Osteoblast (primary cell): Measurements from ENCODE around the gene FMO3. TPM values are rescaled to one million over a fixed set of nuclear protein-coding genes. Genes with fewer than 3 reads are reported as not detected.

Experiments used
- DNase-seq: peaks from one replicate; pipeline ENCODE4 v3.0.0; 2011; ENCODE audit warnings: low spot score, mixed read lengths; ENCODE audit not compliant: insufficient read length; ENCODE audit errors: missing footprints
- H2AFZ ChIP-seq: 2 replicates; pipeline ENCODE4 v1.6.0; 2011; ENCODE audit warnings: mild to moderate bottlenecking, low read length
- H3K27ac ChIP-seq: 2 replicates; pipeline ENCODE4 v1.5.1; 2011; ENCODE audit warnings: mild to moderate bottlenecking, low read depth, low read length, moderate library complexity
- H3K27me3 ChIP-seq: 2 replicates; pipeline ENCODE4 v1.6.0; 2012; ENCODE audit warnings: mild to moderate bottlenecking, control low read depth, inconsistent platforms, low read length, moderate library complexity; ENCODE audit not compliant: insufficient read depth
- H3K36me3 ChIP-seq: 2 replicates; pipeline ENCODE4 v1.5.1; 2011; ENCODE audit warnings: mild to moderate bottlenecking, low read length, control low read depth, moderate library complexity; ENCODE audit not compliant: insufficient read depth
- H3K4me1 ChIP-seq: 2 replicates; pipeline ENCODE4 v1.5.1; 2011; ENCODE audit warnings: mild to moderate bottlenecking, low read length, control low read depth, moderate library complexity; ENCODE audit not compliant: insufficient read depth
- H3K4me2 ChIP-seq: 2 replicates; pipeline ENCODE4 v1.6.0; 2011; ENCODE audit warnings: mild to moderate bottlenecking, low read length; ENCODE audit not compliant: insufficient read depth
- H3K4me3 ChIP-seq: fragments of 200-600 bp; sonication (generic); 3 replicates; pipeline ENCODE4 v1.5.1; 2012; ENCODE audit warnings: mild to moderate bottlenecking, low read length, inconsistent platforms; ENCODE audit not compliant: insufficient read depth
- H3K79me2 ChIP-seq: 2 replicates; pipeline ENCODE4 v1.6.0; 2012; ENCODE audit warnings: mild to moderate bottlenecking, low read length, control low read depth, inconsistent platforms; ENCODE audit not compliant: insufficient read depth
- H3K9me3 ChIP-seq: 2 replicates; pipeline ENCODE4 v1.5.1; 2011; ENCODE audit warnings: low read depth, low read length, control low read depth
- H4K20me1 ChIP-seq: 2 replicates; pipeline ENCODE4 v1.6.0; 2012; ENCODE audit warnings: mild to moderate bottlenecking, low read length, control low read depth; ENCODE audit not compliant: insufficient read depth
- CTCF ChIP-seq: IDR thresholded peaks from 2 replicates; pipeline ENCODE4 v1.5.1; 2011; ENCODE audit warnings: mild to moderate bottlenecking, low read depth, low read length, moderate library complexity; ENCODE audit errors: extremely low read depth
- total RNA-seq: library from RNA; depleted of rRNA; stranded (reverse); fragments of >200 nt; gene quantifications from 2 replicates; pipeline ENCODE4 v1.2.3, GENCODE V29; 2012

FMO3 gene
- total RNA-seq, 1 donor: 44.5 TPM

DNA sequence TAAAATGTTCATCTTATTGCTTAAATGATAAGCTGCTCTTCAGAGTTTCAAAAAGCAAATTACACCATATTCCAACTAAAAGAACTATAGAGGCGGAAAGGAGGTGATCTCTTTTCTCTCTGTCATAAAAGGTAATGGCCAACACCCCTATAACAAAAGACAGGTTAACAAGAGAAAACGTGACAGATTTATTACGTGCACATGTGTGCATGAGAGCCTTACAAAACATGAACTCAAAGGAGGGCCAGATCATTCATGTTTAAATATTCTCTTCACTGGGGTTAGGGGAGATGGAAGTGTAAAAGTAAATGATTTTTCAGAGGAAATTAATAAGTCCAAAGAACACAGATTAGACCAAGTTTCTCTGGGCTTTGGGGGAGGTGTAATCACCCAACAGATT, 67.8 kb downstream of the FMO3 start:
- Histone ChIP-seq H4K20me1 (no peaks in the 10 kb centered on the region), H3K4me3 (no peak overlapping the region), H3K4me2 (no peak overlapping the region), H3K27me3 (no peaks in the 10 kb centered on the region), H3K79me2 (no peaks in the 10 kb centered on the region), H3K4me1 (no peaks in the 10 kb centered on the region), H3K9me3 (no peaks in the 10 kb centered on the region), H2AFZ (no peak overlapping the region), H3K36me3 (no peaks in the 10 kb centered on the region), H3K27ac (no peak overlapping the region)
- TF ChIP-seq CTCF: no peak
- DNase-seq: no peak

DNA sequence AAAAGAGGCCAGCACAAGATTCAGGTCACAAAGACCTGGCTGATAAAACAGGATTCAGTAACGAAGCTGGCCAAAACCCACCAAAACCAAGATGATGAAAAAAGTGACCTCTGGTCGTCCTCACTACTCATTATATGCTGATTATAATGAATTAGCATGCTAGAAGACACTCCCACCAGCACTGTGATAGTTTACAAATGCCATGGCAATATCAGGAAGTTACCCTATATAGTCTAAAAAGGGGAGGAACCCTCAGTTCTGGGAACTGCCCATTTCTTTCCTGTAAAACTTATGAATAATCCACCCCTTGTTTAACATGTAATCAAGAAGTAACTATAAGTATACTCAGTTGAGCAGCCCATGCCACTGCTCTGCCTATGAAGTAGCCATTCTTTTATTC, 68.4 kb downstream of the FMO3 start:
- H3K27me3 ChIP-seq: no peaks in the 10 kb centered on the region
- no peaks in the 10 kb centered on the region for H4K20me1 ChIP-seq
- no peak overlapping the region for H3K4me3 ChIP-seq
- H3K4me1 ChIP-seq: no peaks in the 10 kb centered on the region
- TF ChIP-seq CTCF: no peak
- H3K4me2 ChIP-seq: no peak overlapping the region
- no peak overlapping the region for H3K27ac ChIP-seq
- H3K79me2 ChIP-seq: no peaks in the 10 kb centered on the region
- H3K9me3 ChIP-seq: no peaks in the 10 kb centered on the region
- H2AFZ ChIP-seq: no peak overlapping the region
- H3K36me3 ChIP-seq: no peaks in the 10 kb centered on the region
- no peak for DNase-seq

- no peaks in the 10 kb centered on the region for H3K27me3 ChIP-seq
- no peaks in the 10 kb centered on the region for H3K36me3 ChIP-seq
- H4K20me1 ChIP-seq: no peaks in the 10 kb centered on the region
- TF ChIP-seq CTCF: no peak
- peak overlapping the region; percentile 27 for H2AFZ ChIP-seq
- H3K4me1 ChIP-seq: no peaks in the 10 kb centered on the region
- H3K4me3 ChIP-seq: no peak overlapping the region
- no peak overlapping the region for H3K4me2 ChIP-seq
- no peak for DNase-seq
- H3K27ac ChIP-seq: no peak overlapping the region
- H3K79me2 ChIP-seq: no peaks in the 10 kb centered on the region
- no peaks in the 10 kb centered on the region for H3K9me3 ChIP-seq
Observed at GRCh38 chr1:171160211-171160610, 69.5 kb downstream of the FMO3 start.

- Histone ChIP-seq H3K79me2 (no peaks in the 10 kb centered on the region), H3K27ac (no peak overlapping the region), H3K4me3 (no peak overlapping the region), H3K36me3 (no peaks in the 10 kb centered on the region), H2AFZ (no peak overlapping the region), H3K4me1 (no peaks in the 10 kb centered on the region), H3K4me2 (no peak overlapping the region), H4K20me1 (no peaks in the 10 kb centered on the region), H3K9me3 (no peaks in the 10 kb centered on the region), H3K27me3 (no peaks in the 10 kb centered on the region)
- no peak for TF ChIP-seq CTCF
- peak; percentile 37 for DNase-seq
Observed at GRCh38 chr1:171160639-171161354, 70.1 kb downstream of the FMO3 start.
